ENCODE measurements around the gene ANKRD60.

The ANKRD60 gene

DNA sequence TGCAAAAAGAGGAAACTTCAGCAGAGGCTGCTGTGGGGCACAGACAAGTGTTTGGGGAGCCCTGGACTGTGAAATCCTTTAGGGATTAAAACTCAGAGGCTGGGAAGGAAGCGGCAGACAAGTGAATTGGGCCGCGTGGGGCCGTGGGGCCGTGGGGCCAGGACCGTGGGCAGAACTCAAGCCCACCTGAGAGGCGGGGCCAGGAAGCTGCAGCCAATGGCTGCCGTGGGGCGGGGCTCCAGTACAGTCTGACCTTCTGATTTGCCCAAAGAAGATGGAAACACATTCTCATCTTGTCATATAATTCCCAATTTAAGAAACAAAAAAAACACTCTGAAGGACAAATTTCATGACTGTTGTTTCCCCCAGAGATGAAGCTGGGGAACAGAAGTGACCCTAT lies 55.4 kb downstream of the ANKRD60 start:
- Histone ChIP-seq H3K36me3 (ENCODE audit: insufficient read depth, low read length) (no peaks in the 10 kb centered on the region), H3K27me3 (ENCODE audit: insufficient read depth, low read length) (peaks cover 3% of the 10 kb centered on the region; the same call in 1 of the 2 replicates), H3K4me3 (ENCODE audit: low read length) (no peak overlapping the region), H3K9ac (ENCODE audit: low read depth, low read length) (no peak overlapping the region), H3K4me1 (ENCODE audit: insufficient read depth, low read length) (peaks cover 7% of the 10 kb centered on the region; the same call in 1 of the 2 replicates), H3K9me3 (ENCODE audit: insufficient read depth, low read depth, low read length) (no peaks in the 10 kb centered on the region), H3K27ac (ENCODE audit: low read depth, low read length) (no peak overlapping the region)
- 93% methylated on average over 9 of the region's 9 CpGs for WGBS

DNA sequence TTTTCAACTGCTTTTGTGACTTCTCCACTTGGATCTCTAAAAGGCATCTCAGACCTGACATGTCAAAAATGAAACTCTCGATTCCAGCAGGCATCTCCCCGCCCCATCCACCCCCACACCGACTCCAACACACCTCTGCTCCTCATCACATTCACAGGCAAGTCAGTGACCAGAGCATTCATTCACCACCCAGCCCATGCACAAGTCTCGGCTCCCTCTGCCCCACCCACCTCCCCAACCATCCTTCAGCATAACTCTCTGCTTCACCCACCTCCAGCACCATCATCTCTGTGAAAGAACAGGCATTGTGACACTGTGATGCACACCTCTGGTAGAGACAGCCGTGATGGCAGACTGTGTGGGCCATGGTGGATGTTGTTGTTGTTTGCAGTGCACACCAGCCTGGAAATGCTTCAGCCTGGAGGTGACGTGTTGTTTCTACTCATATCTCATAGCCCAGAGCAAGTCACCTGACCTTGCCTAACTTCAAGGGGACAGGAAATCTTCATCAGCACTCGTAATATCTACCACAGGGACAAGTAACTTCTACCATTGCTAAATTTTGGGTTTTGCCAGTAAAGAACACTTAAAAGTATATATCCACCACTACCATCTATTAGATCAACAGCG lies 56.5 kb downstream of the ANKRD60 start:
- Histone ChIP-seq H3K9me3 (ENCODE audit: insufficient read depth, low read depth, low read length) (no peaks in the 10 kb centered on the region), H3K4me3 (ENCODE audit: low read length) (no peak overlapping the region), H3K36me3 (ENCODE audit: insufficient read depth, low read length) (no peaks in the 10 kb centered on the region), H3K27me3 (ENCODE audit: insufficient read depth, low read length) (no peaks in the 10 kb centered on the region), H3K27ac (ENCODE audit: low read depth, low read length) (no peak overlapping the region), H3K4me1 (ENCODE audit: insufficient read depth, low read length) (peaks cover 7% of the 10 kb centered on the region; the same call in 1 of the 2 replicates), H3K9ac (ENCODE audit: low read depth, low read length) (no peak overlapping the region)
- WGBS, result 93% methylated on average over 8 of the region's 8 CpGs

DNA sequence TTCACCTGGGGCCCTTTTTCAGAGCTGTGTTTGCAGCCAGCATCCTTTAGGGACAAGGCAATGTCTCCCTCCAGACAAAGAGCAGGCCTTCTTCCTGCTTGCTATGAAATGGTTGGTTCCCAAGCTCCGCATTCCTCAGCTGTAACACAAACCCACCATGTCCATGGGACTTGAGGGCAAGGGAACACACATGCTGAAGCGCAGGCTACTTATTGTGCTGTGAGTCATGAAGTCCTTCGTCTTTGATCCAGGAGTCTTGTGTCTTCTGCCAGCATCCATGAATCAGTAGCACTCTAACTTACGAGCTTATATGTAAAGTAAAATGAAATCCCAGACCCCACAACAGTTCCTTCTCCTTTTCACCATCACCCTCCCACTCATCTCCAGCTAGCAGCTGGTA lies 59.0 kb downstream of the ANKRD60 start:
- Histone ChIP-seq H3K4me3 (ENCODE audit: low read length) (no peak overlapping the region), H3K36me3 (ENCODE audit: insufficient read depth, low read length) (no peaks in the 10 kb centered on the region), H3K4me1 (ENCODE audit: insufficient read depth, low read length) (peaks cover 2% of the 10 kb centered on the region; the same call in 1 of the 2 replicates), H3K27me3 (ENCODE audit: insufficient read depth, low read length) (no peaks in the 10 kb centered on the region), H3K9me3 (ENCODE audit: insufficient read depth, low read depth, low read length) (no peaks in the 10 kb centered on the region), H3K9ac (ENCODE audit: low read depth, low read length) (no peak overlapping the region), H3K27ac (ENCODE audit: low read depth, low read length) (no peak overlapping the region)
- 88% methylated on average over 4 of the region's 4 CpGs for WGBS

DNA sequence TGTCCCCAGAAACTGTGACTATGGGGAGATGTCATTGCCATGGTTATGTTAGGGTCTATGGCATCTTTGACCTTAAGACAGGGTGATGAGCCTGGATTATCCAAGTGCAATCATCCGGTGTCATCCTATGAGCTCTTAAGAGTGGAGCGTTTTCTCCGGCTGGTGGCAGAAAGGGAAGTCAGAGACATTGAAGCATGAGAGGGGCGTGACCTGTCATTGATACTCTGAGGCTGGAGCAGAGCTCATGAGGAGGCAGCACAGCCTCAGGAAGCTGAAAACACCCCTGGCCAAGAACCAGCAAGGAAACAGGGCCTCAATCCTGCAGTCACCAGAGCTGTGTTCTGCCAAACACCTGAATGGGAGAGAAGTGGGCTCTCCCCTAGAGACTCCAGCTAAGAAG lies 59.6 kb downstream of the ANKRD60 start:
- Histone ChIP-seq H3K4me1 (ENCODE audit: insufficient read depth, low read length) (no peaks in the 10 kb centered on the region), H3K36me3 (ENCODE audit: insufficient read depth, low read length) (no peaks in the 10 kb centered on the region), H3K9me3 (ENCODE audit: insufficient read depth, low read depth, low read length) (no peaks in the 10 kb centered on the region), H3K4me3 (ENCODE audit: low read length) (no peak overlapping the region), H3K27ac (ENCODE audit: low read depth, low read length) (no peak overlapping the region), H3K27me3 (ENCODE audit: insufficient read depth, low read length) (no peaks in the 10 kb centered on the region), H3K9ac (ENCODE audit: low read depth, low read length) (no peak overlapping the region)
- 94% methylated on average over 4 of the region's 4 CpGs for WGBS

DNA sequence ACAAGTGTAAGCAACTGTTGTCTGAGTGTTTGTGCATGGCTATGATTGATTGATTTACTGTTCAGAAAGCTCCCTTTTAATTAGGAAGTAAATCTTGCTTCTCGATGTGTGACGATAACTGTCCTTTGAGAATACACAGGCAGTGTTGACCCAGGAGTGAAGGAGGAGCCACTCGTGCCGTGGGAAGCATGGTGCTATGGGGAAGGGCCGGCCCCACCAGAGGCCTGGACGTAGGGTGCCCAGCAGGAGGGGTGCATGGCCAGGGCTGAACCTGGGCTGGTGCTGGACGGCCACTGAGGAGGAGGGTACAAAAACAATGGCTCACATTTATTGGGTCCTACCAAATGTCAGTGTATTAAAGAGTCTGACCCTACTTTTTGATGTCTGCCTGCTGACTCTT lies 60.7 kb downstream of the ANKRD60 start:
- no peak overlapping the region for H3K4me3 ChIP-seq (ENCODE audit: low read length)
- no peaks in the 10 kb centered on the region for H3K9me3 ChIP-seq (ENCODE audit: insufficient read depth, low read depth, low read length)
- WGBS, result 79% methylated on average over 7 of the region's 7 CpGs
- H3K9ac ChIP-seq (ENCODE audit: low read depth, low read length), result no peak overlapping the region
- no peaks in the 10 kb centered on the region for H3K4me1 ChIP-seq (ENCODE audit: insufficient read depth, low read length)
- H3K27ac ChIP-seq (ENCODE audit: low read depth, low read length), result no peak overlapping the region
- H3K27me3 ChIP-seq (ENCODE audit: insufficient read depth, low read length), result no peaks in the 10 kb centered on the region
- no peaks in the 10 kb centered on the region for H3K36me3 ChIP-seq (ENCODE audit: insufficient read depth, low read length)

Measured in HUES64 (cell line).